GM12873 (cell line): ENCODE measurements around the gene TKTL1.

ENCODE experiments used
- TF ChIP-seq, protein P1 (sequence below): IDR thresholded peaks from 2 replicates; pipeline ENCODE4 v1.5.1; 2012; ENCODE audit warnings: low read depth, mild to moderate bottlenecking, moderate library complexity, low read length, control low read depth; ENCODE audit not compliant: insufficient read depth; ENCODE audit errors: missing control alignments

The TKTL1 gene

DNA sequence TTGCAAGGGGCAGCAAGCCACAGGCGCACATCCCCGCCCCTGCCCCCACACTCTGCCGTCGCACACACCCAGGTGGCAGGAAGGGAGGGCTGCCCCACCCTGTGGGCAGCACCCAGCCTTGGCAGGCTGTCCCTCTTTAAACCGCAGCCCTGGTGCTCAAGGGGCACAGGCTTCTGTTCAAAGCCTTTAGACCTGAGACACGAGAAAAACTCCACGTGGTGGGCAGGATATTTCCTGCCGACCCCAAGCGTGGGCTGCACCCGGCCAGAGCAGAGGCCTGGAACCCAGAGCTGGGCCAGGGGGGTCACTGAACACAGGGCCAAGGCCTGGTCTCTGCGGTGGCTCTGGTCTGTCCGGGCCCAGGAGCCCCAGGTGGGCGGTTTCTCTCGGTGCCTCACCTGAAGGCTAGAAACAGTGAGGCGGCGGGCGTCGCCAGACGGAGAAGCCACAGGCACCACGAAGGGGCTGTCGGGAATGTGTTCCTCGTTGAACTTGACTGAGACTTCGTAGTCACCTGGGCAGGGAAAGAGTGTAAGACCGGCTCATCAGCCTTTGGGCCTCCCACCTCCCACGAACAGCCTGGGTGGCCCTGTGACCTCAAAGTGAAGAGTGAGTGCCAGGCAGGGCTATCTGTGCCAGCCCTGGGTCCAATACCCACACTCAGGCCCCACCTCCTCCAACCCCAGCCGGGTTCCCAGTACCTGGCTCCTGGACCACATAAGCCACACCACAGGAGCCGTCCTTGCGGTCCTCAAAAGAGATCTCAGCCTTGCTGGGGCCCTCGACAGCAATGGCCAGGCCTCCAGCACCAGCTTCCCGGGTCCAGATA is 55.8 kb downstream of the TKTL1 start:
- TF ChIP-seq, protein P1, sequence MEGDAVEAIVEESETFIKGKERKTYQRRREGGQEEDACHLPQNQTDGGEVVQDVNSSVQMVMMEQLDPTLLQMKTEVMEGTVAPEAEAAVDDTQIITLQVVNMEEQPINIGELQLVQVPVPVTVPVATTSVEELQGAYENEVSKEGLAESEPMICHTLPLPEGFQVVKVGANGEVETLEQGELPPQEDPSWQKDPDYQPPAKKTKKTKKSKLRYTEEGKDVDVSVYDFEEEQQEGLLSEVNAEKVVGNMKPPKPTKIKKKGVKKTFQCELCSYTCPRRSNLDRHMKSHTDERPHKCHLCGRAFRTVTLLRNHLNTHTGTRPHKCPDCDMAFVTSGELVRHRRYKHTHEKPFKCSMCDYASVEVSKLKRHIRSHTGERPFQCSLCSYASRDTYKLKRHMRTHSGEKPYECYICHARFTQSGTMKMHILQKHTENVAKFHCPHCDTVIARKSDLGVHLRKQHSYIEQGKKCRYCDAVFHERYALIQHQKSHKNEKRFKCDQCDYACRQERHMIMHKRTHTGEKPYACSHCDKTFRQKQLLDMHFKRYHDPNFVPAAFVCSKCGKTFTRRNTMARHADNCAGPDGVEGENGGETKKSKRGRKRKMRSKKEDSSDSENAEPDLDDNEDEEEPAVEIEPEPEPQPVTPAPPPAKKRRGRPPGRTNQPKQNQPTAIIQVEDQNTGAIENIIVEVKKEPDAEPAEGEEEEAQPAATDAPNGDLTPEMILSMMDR, result no peak

DNA sequence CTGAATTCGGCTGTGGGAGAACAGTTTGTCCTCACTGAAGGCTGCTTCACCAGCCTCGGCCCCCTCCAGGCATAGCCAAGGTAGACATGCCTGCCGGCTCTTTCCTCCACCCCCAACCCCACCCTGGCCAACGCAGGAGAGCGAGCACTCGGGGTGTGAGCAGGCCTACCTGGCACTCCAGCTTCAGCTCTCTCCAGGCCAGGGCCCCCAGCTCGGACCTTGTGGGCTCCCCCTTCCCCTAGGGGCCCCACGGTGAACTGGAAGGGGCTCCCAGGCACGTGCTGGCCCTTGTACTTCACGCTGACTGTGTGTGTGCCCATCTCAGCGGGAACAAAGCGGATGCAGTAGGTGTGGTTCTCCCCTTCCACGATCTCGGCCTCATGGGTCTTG is 56.4 kb downstream of the TKTL1 start:
- TF ChIP-seq, protein P1, result no peak

DNA sequence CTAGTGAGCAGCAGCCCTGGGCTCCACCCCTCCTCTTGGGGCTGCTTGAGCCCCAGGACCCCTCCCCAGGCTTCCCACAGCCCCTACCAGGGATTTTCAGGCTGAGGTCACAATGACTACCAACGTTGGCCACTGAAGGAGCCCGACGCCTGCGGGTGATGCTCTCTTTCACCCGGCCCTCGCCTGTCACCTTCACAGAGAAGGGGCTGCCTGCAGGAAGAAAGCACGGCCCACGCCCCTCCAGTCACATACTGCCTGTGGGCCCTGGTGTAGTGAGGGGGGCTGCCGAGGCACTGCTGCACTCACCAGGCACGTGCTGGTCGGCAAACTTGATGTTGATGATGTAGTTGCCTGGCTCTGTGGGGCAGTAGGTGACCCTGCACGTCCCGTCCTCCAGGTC is 56.9 kb downstream of the TKTL1 start:
- TF ChIP-seq, protein P1, result no peak

DNA sequence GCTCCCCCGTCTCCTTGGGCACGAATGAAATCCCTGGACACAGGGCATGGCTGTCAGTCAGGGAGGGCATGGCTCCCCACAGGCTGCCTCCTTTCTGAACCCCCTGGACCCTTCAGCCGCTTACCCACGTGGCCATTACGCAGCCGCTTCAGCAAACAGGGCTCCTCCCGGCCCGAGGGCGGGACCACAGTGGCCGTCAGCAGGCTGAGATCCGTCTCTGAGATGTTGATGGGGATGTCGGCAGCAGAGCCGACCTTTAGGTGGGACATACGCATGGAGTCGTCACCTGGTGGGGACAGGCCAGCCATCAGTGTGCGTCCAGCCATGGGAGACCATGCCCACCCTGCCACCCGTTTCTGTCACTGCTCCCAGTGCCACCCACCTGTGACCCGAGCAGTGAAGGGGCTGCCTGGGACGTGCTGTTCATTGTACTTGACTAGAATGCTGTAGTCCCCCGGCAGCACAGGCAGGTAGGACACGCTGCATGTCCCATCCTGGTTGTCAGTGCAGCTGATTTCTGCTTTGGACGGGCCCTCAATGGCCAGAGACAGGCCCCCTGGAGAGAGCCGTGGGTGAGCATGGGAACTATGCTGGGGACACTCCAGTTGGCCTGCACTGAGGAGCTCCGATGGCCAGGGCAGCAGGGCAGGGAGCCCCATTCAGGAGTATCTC is 57.7 kb downstream of the TKTL1 start:
- TF ChIP-seq, protein P1, result no peak

DNA sequence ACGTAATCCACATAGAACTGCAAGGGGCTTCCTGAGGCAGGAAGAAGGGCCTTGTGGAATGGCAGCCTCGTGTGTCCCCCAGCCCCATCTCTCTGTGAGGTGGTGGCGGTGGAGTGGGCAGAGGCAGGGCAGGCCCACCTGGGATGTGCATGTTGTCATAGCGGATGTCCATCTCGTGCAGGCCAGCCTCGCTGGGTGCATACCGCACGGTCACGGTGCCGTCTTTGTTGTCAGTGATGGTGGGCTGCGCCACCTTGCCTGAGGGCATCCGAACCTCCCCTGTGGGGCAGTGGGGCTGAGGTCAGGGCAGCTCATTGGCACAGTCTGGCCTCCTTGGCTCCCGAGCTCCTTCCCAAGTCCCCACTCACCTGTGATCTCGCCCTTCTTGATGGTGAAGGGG is 58.4 kb downstream of the TKTL1 start:
- TF ChIP-seq, protein P1, result no peak

DNA sequence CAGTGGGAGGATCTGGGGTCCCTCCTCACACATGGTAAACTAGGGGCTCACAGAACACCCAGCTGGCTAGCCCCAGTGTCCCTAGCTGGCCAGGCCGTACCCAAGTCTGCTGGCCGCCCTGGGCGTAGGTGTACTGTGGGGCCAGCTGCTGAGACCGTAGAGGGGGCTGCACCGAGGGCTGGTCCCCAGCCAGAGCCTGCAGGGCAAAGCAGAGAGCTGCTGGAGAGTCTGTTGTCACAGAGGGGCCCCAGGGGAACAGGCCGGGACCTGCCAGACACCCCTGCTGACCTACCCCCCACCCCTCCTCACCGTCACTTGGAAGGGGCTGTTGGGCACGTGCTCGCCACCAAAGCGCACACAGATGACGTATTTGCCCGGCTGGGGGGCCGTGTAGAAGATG is 58.9 kb downstream of the TKTL1 start:
- TF ChIP-seq, protein P1, result no peak

DNA sequence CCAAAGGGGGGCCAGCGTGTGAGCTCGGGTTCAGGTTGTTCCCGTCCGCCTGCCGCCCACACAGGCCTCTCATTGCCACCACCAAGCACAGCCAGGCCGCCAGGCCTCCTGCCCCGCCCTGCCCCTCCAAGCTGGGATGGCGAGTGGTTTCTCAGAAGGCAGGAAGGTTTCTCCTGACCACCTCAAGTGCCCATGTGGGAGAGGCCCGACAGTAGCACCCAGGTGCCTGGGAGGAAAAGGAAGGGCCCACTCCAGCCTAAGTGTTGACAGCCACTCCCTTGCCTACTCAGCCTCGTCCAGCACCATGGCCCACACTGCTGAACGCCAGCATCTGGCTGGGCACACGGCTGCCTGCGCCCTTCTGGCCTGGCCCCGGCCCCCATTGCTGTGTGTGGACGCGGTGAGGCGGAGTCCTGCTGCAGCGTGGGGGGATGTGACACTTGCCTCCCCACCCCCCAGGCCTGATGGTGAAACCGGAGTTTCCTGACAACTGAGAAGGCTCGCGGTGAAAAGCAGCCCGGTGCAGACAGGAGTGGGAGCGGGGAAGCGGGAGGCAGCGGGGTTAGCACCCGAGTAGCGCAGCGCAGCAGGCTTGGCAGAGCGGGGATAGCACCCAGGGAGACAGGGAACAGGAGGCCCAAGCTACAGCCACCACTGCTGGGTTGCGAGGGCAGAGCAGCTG is 59.6 kb downstream of the TKTL1 start:
- TF ChIP-seq, protein P1, result no peak
